Measurements from ENCODE around the gene C18orf63. TPM values are rescaled to one million over a fixed set of nuclear protein-coding genes. Genes with fewer than 3 reads are reported as not detected.

The C18orf63 gene
- total RNA-seq, 2 experiments from 2014 or later = not detected

- no peaks in the 10 kb centered on the region for H3K9me3 ChIP-seq (ENCODE audit: low read length)
- H3K36me3 ChIP-seq (ENCODE audit: insufficient read depth, low read length) = no peaks in the 10 kb centered on the region
- no peak overlapping the region for H3K27ac ChIP-seq (ENCODE audit: low read depth, low read length, poor library complexity, severe bottlenecking)
- ChIA-PET CTCF (ENCODE audit: unreplicated experiment) (no interaction called here), POLR2A (no interaction called here)
- H3K79me2 ChIP-seq (ENCODE audit: insufficient read depth, low read depth, low read length) = no peaks in the 10 kb centered on the region
- intact Hi-C loops (cut with micrococcal nuclease; ENCODE audit: unreplicated experiment) = no loop called here
- H3K4me2 ChIP-seq (ENCODE audit: low read length) = no peak overlapping the region
- H4K20me1 ChIP-seq (ENCODE audit: insufficient read depth, low read length) = no peaks in the 10 kb centered on the region
- no peak for DNase-seq (ENCODE audit: low spot score)
- no peak overlapping the region for H2AFZ ChIP-seq (ENCODE audit: low read length)
- TF ChIP-seq EZH2phosphoT487 (IDR thresholded peaks at IDR 0.05; ENCODE audit: borderline replicate concordance, low read depth, low read length) (no peak), CTCF (conservative IDR thresholded peaks at IDR 0.05; ENCODE audit: low read length) (no peak)
- no peaks in the 10 kb centered on the region for H3K4me1 ChIP-seq (ENCODE audit: insufficient read depth, low read length, poor library complexity, severe bottlenecking)
- BruUV-seq (replicated peaks) = no TSS peak
- no peak overlapping the region for H3K4me3 ChIP-seq (ENCODE audit: low read depth, low read length, poor library complexity, severe bottlenecking)
- H3K9me2 ChIP-seq (ENCODE audit: insufficient read depth, low read length) = no peaks in the 10 kb centered on the region
These were observed 40.9 kb upstream of the C18orf63 start for GRCh38 chr18:74274700-74275099.

GRCh38 chr18:74275736-74276135, 39.9 kb upstream of the C18orf63 start:
- Histone ChIP-seq H3K4me3 (ENCODE audit: low read depth, low read length, poor library complexity, severe bottlenecking) (no peak overlapping the region), H3K9me3 (ENCODE audit: low read length) (no peaks in the 10 kb centered on the region), H3K4me1 (ENCODE audit: insufficient read depth, low read length, poor library complexity, severe bottlenecking) (no peaks in the 10 kb centered on the region), H4K20me1 (ENCODE audit: insufficient read depth, low read length) (no peaks in the 10 kb centered on the region), H3K27ac (ENCODE audit: low read depth, low read length, poor library complexity, severe bottlenecking) (no peak overlapping the region), H3K9me2 (ENCODE audit: insufficient read depth, low read length) (no peaks in the 10 kb centered on the region), H3K36me3 (ENCODE audit: insufficient read depth, low read length) (no peaks in the 10 kb centered on the region), H3K79me2 (ENCODE audit: insufficient read depth, low read depth, low read length) (no peaks in the 10 kb centered on the region), H3K4me2 (ENCODE audit: low read length) (no peak overlapping the region), H2AFZ (ENCODE audit: low read length) (no peak overlapping the region)
- intact Hi-C loops (cut with micrococcal nuclease; ENCODE audit: unreplicated experiment) = no loop called here
- BruUV-seq (replicated peaks) = no TSS peak
- TF ChIP-seq EZH2phosphoT487 (IDR thresholded peaks at IDR 0.05; ENCODE audit: borderline replicate concordance, low read depth, low read length) (no peak), CTCF (conservative IDR thresholded peaks at IDR 0.05; ENCODE audit: low read length) (no peak)
- ChIA-PET POLR2A (no interaction called here), CTCF (ENCODE audit: unreplicated experiment) (no interaction called here)
- no peak for DNase-seq (ENCODE audit: low spot score)

GRCh38 chr18:74276609-74277008, 39.0 kb upstream of the C18orf63 start:
- BruUV-seq (replicated peaks) = no TSS peak

More at GRCh38 chr18:74276609-74277008, 39.0 kb upstream of the C18orf63 start:
- H4K20me1 ChIP-seq (ENCODE audit: insufficient read depth, low read length) = no peaks in the 10 kb centered on the region
- H3K4me3 ChIP-seq (ENCODE audit: low read depth, low read length, poor library complexity, severe bottlenecking) = no peak overlapping the region
- TF ChIP-seq CTCF (conservative IDR thresholded peaks at IDR 0.05; ENCODE audit: low read length) = no peak
- H3K4me1 ChIP-seq (ENCODE audit: insufficient read depth, low read length, poor library complexity, severe bottlenecking) = no peaks in the 10 kb centered on the region
- H3K79me2 ChIP-seq (ENCODE audit: insufficient read depth, low read depth, low read length) = no peaks in the 10 kb centered on the region
- H2AFZ ChIP-seq (ENCODE audit: low read length) = no peak overlapping the region
- no peaks in the 10 kb centered on the region for H3K36me3 ChIP-seq (ENCODE audit: insufficient read depth, low read length)
- intact Hi-C loops (cut with micrococcal nuclease; ENCODE audit: unreplicated experiment) = no loop called here
- H3K9me3 ChIP-seq (ENCODE audit: low read length) = no peaks in the 10 kb centered on the region
- CTCF ChIA-PET (ENCODE audit: unreplicated experiment) = no interaction called here
- POLR2A ChIA-PET = no interaction called here
- H3K27ac ChIP-seq (ENCODE audit: low read depth, low read length, poor library complexity, severe bottlenecking) = no peak overlapping the region
- no peaks in the 10 kb centered on the region for H3K9me2 ChIP-seq (ENCODE audit: insufficient read depth, low read length)
- no peak overlapping the region for H3K4me2 ChIP-seq (ENCODE audit: low read length)
- DNase-seq (ENCODE audit: low spot score) = no peak

Data from OCI-LY7 (cell line).